Mesodermal cell (in vitro differentiated cells): ENCODE measurements around the gene GPR55.

Source experiments
- H3K27ac ChIP-seq: 2 replicates; pipeline ENCODE4 v1.7.0; 2013; ENCODE audit warnings: mild to moderate bottlenecking, low read depth, low read length, moderate library complexity; ENCODE audit not compliant: severe bottlenecking
- H3K36me3 ChIP-seq: 2 replicates; pipeline ENCODE4 v1.7.1; 2013; ENCODE audit warnings: mild to moderate bottlenecking, low read length, moderate library complexity; ENCODE audit not compliant: control insufficient read depth, insufficient read depth
- H3K4me1 ChIP-seq: one replicate; pipeline ENCODE4 v1.7.1; 2013; ENCODE audit warnings: mild to moderate bottlenecking, low read length; ENCODE audit not compliant: insufficient read depth, control insufficient read depth, poor library complexity, severe bottlenecking
- H3K4me3 ChIP-seq: 2 replicates; pipeline ENCODE4 v1.7.0; 2013; ENCODE audit warnings: low read length, control low read depth, mild to moderate bottlenecking; ENCODE audit not compliant: insufficient read depth, poor library complexity, severe bottlenecking; ENCODE audit errors: extremely low read depth
- H3K9me3 ChIP-seq: 2 replicates; pipeline ENCODE4 v1.7.1; 2013; ENCODE audit warnings: mild to moderate bottlenecking, low read length, moderate library complexity; ENCODE audit not compliant: control insufficient read depth
- WGBS, 2 experiments: methylation state at CpG; one replicate each; pipeline ENCODE4 v1.1.5; 2013; ENCODE audit warnings: missing lambda C conversion rate in 2 of 2; ENCODE audit not compliant: insufficient coverage in 2 of 2; 5-methylcytosine and 5-hydroxymethylcytosine counted together

The GPR55 gene

DNA sequence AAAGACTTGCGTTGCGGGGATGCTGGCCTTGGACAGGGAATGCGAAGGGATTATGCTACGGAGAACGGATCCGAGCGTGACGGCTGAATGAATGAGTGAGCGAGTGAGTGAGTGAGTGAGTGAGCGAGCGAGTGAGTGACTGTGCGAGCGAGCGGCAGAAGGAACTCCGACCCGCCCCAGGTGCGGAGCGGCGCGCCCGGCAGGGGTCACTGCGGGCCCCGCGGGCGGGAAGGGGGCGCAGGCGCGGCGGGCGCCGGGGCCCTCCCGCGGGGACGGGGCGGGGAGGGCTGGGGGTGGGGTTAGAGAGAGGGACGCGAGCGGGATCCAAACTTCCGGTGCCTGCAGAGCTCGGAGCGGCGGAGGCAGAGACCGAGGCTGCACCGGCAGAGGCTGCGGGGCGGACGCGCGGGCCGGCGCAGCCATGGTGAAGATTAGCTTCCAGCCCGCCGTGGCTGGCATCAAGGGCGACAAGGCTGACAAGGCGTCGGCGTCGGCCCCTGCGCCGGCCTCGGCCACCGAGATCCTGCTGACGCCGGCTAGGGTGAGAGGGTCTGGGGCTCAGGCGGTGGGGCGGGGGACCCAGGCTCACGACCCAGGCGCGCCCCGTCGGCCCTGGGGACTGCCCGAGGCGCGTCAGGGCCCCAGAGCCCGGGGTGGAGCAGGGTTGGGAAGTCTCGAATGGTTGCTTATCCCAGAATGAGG is 60.3 kb downstream of the GPR55 start, which contains the start of gene ITM2C:
Gene ITM2C (plus strand): TSS at position 338 of the 702 bp plus-strand sequence. CDS start 84 bp downstream, at position 422.
- WGBS, 2 experiments: 0 to 1% methylated on average over 31 to 52 of the region's 76 CpGs
- Histone ChIP-seq H3K9me3 (no peaks in the 10 kb centered on the region), H3K27ac (peak within 1 kb of the TSS; percentile 87), H3K4me3 (peak within 1 kb of the TSS; percentile 86), H3K4me1 (peaks cover 40% of the 10 kb centered on the region), H3K36me3 (peaks cover 3% of the 10 kb centered on the region)

DNA sequence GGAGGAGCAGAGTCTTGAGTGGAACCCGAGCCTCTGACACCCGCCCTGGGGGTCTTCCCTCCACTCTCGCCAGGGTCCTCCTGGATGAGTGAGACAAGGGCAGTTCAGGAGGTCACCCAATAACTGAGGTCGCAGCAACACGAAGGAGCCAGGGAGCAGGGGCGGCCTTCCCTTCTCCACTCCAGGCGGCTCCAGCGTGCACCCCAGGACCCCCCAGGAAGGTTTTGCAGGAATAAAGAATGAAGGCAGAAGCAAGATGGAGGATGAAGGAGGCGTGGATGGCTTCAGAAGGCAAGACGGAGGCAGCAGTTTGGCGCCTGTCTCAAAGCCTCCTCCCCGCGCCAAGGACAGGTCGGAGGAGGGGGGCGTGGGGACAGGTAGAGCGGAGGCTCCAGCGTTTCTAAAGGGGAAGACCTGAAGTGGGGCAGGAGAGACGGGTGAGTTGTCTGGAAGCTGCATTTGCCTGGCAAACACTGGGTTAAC is 60.9 kb downstream of the GPR55 start:
- peaks cover 3% of the 10 kb centered on the region for H3K36me3 ChIP-seq
- H3K27ac ChIP-seq: no peak overlapping the region
- no peaks in the 10 kb centered on the region for H3K9me3 ChIP-seq
- H3K4me1 ChIP-seq: peaks cover 34% of the 10 kb centered on the region
- H3K4me3 ChIP-seq: peak overlapping the region; percentile 86
- WGBS, 2 experiments: 39 to 40% methylated on average over 16 to 17 of the region's 18 CpGs

DNA sequence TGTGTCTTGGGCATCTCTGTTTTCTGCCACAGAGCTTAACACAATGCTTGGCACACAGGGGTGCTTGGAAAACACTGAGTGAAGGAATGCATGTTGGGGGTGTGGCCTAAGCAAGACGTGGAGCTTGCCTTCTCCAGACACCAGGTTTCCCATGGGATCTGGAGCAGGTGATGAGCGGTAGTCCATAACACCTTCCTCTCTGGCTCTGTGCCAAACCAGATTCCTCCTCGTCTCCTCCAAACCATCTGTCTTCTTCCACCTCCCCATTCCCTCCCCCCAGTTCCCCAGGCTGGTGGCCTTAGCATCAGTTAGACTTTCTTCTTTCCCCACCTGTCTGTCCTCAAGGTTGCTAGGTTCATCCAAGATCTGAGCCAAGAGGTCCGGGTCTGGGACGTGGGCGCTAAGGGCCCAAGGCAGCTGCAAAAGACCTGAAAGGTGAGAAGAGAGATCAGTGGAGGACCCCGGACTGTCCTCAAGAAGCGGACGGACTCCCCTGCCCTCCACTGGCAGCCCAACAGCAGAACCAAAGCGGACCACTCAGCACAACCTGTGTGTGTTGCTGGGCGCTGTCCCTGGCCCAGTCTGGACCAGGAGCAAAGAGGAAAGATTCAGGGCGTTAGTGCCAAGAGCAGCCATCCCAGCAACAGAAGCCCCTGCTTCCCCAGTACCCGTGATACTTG is 61.5 kb downstream of the GPR55 start:
- H3K36me3 ChIP-seq: peaks cover 3% of the 10 kb centered on the region
- H3K4me1 ChIP-seq: peaks cover 28% of the 10 kb centered on the region
- no peak overlapping the region for H3K4me3 ChIP-seq
- 81 to 95% methylated on average over 8 to 9 of the region's 13 CpGs for WGBS, 2 experiments
- H3K9me3 ChIP-seq: no peaks in the 10 kb centered on the region
- no peak overlapping the region for H3K27ac ChIP-seq

DNA sequence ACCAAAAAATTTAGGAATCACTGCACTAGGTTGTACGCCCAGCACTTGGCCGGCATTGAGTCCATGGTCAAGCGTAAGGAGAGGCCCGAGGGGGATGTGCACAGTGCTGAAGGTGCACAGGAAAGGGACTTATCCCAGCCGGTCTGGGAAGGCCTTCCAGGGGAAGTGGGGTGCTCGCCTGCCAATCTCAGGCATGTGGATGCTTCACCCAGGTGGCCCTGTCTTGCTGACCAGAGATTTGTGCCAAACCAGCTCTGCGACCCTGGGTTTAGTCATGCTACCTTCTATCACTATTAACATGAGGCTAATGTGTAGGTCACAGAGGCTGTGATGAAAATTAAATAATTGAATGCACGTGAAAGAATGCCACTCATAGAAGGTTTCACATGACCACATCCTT is 62.0 kb downstream of the GPR55 start:
- H3K9me3 ChIP-seq: no peaks in the 10 kb centered on the region
- peaks cover 23% of the 10 kb centered on the region for H3K4me1 ChIP-seq
- WGBS, 2 experiments: 89 to 99% methylated on average over 5 to 6 of the region's 8 CpGs
- H3K27ac ChIP-seq: no peak overlapping the region
- H3K4me3 ChIP-seq: no peak overlapping the region
- H3K36me3 ChIP-seq: peaks cover 3% of the 10 kb centered on the region

DNA sequence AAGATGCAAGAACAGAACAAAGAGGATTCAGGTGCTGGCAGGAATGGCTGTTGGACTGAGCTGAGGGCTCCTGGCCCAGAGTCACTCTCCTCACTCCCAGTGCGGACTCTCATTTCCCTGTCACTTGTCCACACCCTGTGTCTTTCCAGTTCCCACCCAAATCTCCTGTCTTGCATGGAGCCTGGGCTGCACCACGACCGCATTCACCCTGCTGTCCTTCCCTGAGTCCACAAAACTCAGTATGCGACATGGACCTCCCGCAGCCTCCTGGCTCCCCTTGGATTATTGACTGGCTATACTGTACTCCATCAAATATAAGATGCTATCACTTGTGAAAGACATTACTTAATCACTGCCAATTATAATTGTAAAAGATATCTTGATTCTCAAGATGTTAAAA is 62.8 kb downstream of the GPR55 start:
- H3K9me3 ChIP-seq: no peaks in the 10 kb centered on the region
- H3K36me3 ChIP-seq: peaks cover 3% of the 10 kb centered on the region
- H3K4me3 ChIP-seq: no peak overlapping the region
- peaks cover 15% of the 10 kb centered on the region for H3K4me1 ChIP-seq
- H3K27ac ChIP-seq: no peak overlapping the region
- whole genome bisulfite sequencing, 2 experiments: 86 to 87% methylated on average over 3 to 4 of the region's 5 CpGs

DNA sequence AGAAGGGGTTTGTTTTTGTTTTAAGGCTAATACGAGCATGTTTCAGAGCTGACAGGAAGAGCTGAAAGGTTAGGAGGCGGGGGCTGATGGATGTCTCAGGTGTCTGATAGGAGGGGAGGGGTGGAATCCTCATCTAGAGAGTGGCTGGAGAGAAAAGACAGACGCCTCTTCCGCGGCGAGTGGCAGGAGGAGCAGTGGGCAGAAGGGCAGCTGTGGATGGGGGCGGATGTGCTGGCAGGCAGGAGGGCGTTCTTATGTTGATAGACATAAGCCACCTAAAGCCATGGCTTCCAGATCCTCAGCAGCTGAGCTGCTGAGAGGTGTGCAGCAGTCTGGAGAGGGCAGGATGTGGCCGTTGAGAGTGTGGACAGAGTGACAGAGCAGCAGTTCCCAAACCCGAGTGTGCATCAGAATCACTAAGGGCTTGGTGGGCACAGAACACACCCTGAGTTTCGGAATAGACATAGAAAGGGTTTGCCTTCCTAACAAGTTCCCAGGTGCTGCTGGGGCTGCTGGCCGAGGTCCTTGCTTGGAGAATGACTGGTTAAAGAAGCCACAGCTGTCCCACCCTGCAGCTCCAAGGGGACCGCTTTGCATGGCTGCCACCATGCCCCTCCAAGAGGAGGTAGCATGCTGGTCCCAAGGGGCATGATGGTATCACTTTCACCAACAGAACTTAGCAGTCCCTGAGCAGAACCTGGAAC is 63.3 kb downstream of the GPR55 start:
- Histone ChIP-seq H3K9me3 (no peaks in the 10 kb centered on the region), H3K36me3 (no peaks in the 10 kb centered on the region), H3K4me3 (no peak overlapping the region), H3K4me1 (peaks cover 10% of the 10 kb centered on the region), H3K27ac (no peak overlapping the region)
- WGBS, 2 experiments: 46 to 47% methylated on average over 10 to 13 of the region's 13 CpGs
